ENCODE data around the gene GABBR2. TPM values are rescaled to one million over a fixed set of nuclear protein-coding genes. Genes with fewer than 3 reads are reported as not detected.

GABBR2 gene
- total and polyA plus RNA-seq, 9 of the 15 experiments (the other 6 are each of a cell fraction or from before 2014, with no cell fraction given), result 0.15 to 1.9 (median 0.32) TPM

- H3K9ac ChIP-seq (ENCODE audit: insufficient read depth in 1 of 2, low read depth in 2 of 2, low read length in 2 of 2), result no peak overlapping the region
- H3K4me3 ChIP-seq, result no peak overlapping the region
- ChIA-PET CTCF (ENCODE audit: low intra/inter-chr PET ratio) (no interaction called here), POLR2A (no interaction called here)
- no peaks in the 10 kb centered on the region for H3K9me1 ChIP-seq (ENCODE audit: control insufficient read depth, insufficient read depth, low read length)
- no peak for FAIRE-seq
- 97% methylated on average over 2 of the region's 2 CpGs for WGBS (ENCODE audit: insufficient coverage, low coverage, missing lambda C conversion rate)
- H3K4me2 ChIP-seq (ENCODE audit: insufficient read depth, low read length), result no peak overlapping the region
- intact Hi-C loops (cut with micrococcal nuclease), result no loop called here
- no peaks in the 10 kb centered on the region for H3K9me3 ChIP-seq (replicated peaks; ENCODE audit: control insufficient read depth, insufficient read depth, low read depth, low read length)
- H3K79me2 ChIP-seq (ENCODE audit: control insufficient read depth, insufficient read depth, low read length), result no peaks in the 10 kb centered on the region
- H2AFZ ChIP-seq (ENCODE audit: low read depth, low read length), result no peak overlapping the region
- no peak for ATAC-seq
- H4K20me1 ChIP-seq (replicated peaks; ENCODE audit: control insufficient read depth, insufficient read depth, low read length), result no peaks in the 10 kb centered on the region
- H3K27me3 ChIP-seq (ENCODE audit: control insufficient read depth in 2 of 2, insufficient read depth in 2 of 2, low read length in 2 of 2), result no peaks in the 10 kb centered on the region
- BruUV-seq (replicated peaks), result no TSS peak
- H3K4me1 ChIP-seq (replicated peaks in 1 of 2; ENCODE audit: control insufficient read depth in 2 of 2, insufficient read depth in 2 of 2, low read length in 2 of 2), result peaks cover 4 to 12% of the 10 kb centered on the region in 2 experiments; a peak in 3 of 5 replicates
- no peaks in the 10 kb centered on the region for H3K36me3 ChIP-seq (ENCODE audit: control insufficient read depth, insufficient read depth, low read length)
- no peak overlapping the region for H3K27ac ChIP-seq (ENCODE audit: extremely low read depth, low read depth, low read length)
- DNase-seq (ENCODE audit: extremely low read depth in 1 of 4, low spot score in 3 of 4), result no peak
- in situ Hi-C loops (cut with MboI), result no loop called here
- no peak for TF ChIP-seq TAF9B (IDR thresholded peaks at IDR 0.05; ENCODE audit: partially characterized antibody)
- no peak for TF ChIP-seq PHB (CRISPR knock-in tag; IDR thresholded peaks at IDR 0.05)
- no peak for TF ChIP-seq RBM22 (IDR thresholded peaks at IDR 0.05; ENCODE audit: low read depth, low read length, poor library complexity, severe bottlenecking)
- TF ChIP-seq, protein P1, sequence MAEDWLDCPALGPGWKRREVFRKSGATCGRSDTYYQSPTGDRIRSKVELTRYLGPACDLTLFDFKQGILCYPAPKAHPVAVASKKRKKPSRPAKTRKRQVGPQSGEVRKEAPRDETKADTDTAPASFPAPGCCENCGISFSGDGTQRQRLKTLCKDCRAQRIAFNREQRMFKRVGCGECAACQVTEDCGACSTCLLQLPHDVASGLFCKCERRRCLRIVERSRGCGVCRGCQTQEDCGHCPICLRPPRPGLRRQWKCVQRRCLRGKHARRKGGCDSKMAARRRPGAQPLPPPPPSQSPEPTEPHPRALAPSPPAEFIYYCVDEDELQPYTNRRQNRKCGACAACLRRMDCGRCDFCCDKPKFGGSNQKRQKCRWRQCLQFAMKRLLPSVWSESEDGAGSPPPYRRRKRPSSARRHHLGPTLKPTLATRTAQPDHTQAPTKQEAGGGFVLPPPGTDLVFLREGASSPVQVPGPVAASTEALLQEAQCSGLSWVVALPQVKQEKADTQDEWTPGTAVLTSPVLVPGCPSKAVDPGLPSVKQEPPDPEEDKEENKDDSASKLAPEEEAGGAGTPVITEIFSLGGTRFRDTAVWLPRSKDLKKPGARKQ (CRISPR knock-in tag; IDR thresholded peaks at IDR 0.05), result no peak
- no peak for TF ChIP-seq JUN (IDR thresholded peaks at IDR 0.05; ENCODE audit: borderline replicate concordance, low read depth, low read length)
- TF ChIP-seq JUN (CRISPR knock-in tag; IDR thresholded peaks at IDR 0.05; ENCODE audit: borderline replicate concordance), result no peak
- TF ChIP-seq KDM4B (IDR thresholded peaks at IDR 0.05; ENCODE audit: borderline replicate concordance in 2 of 2, low read depth in 1 of 2), result no peak
- no peak for TF ChIP-seq ZNF274 (IDR thresholded peaks at IDR 0.05; ENCODE audit: borderline replicate concordance, low read depth, low read length)
- TF ChIP-seq USF1 (CRISPR knock-in tag; IDR thresholded peaks at IDR 0.05), result no peak
- TF ChIP-seq PTBP1 (IDR thresholded peaks at IDR 0.05; ENCODE audit: low read depth, low read length), result no peak
- TF ChIP-seq SMAD4 (CRISPR knock-in tag; conservative IDR thresholded peaks at IDR 0.05), result no peak
- TF ChIP-seq, protein P2, sequence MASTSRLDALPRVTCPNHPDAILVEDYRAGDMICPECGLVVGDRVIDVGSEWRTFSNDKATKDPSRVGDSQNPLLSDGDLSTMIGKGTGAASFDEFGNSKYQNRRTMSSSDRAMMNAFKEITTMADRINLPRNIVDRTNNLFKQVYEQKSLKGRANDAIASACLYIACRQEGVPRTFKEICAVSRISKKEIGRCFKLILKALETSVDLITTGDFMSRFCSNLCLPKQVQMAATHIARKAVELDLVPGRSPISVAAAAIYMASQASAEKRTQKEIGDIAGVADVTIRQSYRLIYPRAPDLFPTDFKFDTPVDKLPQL (IDR thresholded peaks at IDR 0.05; ENCODE audit: extremely low read depth, insufficient read length), result no peak
- no peak for TF ChIP-seq ZNF143 (CRISPR knock-in tag; IDR thresholded peaks at IDR 0.05)
- TF ChIP-seq, protein P3, sequence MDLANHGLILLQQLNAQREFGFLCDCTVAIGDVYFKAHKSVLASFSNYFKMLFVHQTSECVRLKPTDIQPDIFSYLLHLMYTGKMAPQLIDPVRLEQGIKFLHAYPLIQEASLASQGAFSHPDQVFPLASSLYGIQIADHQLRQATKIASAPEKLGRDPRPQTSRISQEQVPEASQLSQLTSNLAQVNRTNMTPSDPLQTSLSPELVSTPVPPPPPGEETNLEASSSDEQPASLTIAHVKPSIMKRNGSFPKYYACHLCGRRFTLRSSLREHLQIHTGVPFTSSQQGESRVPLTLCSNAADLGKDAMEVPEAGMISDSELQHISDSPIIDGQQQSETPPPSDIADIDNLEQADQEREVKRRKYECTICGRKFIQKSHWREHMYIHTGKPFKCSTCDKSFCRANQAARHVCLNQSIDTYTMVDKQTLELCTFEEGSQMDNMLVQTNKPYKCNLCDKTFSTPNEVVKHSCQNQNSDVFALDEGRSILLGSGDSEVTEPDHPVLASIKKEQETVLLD (IDR thresholded peaks at IDR 0.05), result no peak
- TF ChIP-seq RBM34 (IDR thresholded peaks at IDR 0.05; ENCODE audit: borderline replicate concordance, insufficient read depth, low read length), result no peak
- no peak for TF ChIP-seq FOXP4 (CRISPR knock-in tag; IDR thresholded peaks at IDR 0.05; ENCODE audit: borderline replicate concordance)
- no peak for TF ChIP-seq MCM5 (IDR thresholded peaks at IDR 0.05; ENCODE audit: low read depth)
- TF ChIP-seq SOX6 (IDR thresholded peaks at IDR 0.05), result no peak
These were observed 433.6 kb downstream of the GABBR2 start for GRCh38 chr9:98275159-98275558.

Data from K562 (cell line).